A549 (cell line): ENCODE data around the gene TSPAN33.

Experiments
- CBX8 ChIP-seq: fragments of 200-600 bp; sonication (generic); IDR thresholded peaks from 2 replicates; pipeline ENCODE4 v1.6.1; 2016
- EP300 ChIP-seq, 2 experiments: fragments of >200 bp; sonication (Bioruptor Twin); formaldehyde crosslinking; IDR thresholded peaks; 2 replicates in 1 of 2; 3 replicates in 1 of 2; pipeline ENCODE4 v1.6.1; 2016 to 2017
- MYC ChIP-seq: IDR thresholded peaks from 2 replicates; pipeline ENCODE4 v1.6.1; 2012; ENCODE audit warnings: mild to moderate bottlenecking, inconsistent platforms, low read length, improper control_type of control experiment, borderline replicate concordance
- NR3C1 ChIP-seq: fragments of >200 bp; sonication (Bioruptor Twin); formaldehyde crosslinking; IDR thresholded peaks from 3 replicates; pipeline ENCODE4 v1.6.1; 2017
- TF ChIP-seq, protein P1 (sequence below): fragments of >200 bp; sonication (Bioruptor Twin); formaldehyde crosslinking; IDR thresholded peaks from 3 replicates; pipeline ENCODE4 v1.5.1; 2016
- TF ChIP-seq, protein P2 (sequence below): IDR thresholded peaks from 2 replicates; pipeline ENCODE4 v1.6.1; 2012

DNA sequence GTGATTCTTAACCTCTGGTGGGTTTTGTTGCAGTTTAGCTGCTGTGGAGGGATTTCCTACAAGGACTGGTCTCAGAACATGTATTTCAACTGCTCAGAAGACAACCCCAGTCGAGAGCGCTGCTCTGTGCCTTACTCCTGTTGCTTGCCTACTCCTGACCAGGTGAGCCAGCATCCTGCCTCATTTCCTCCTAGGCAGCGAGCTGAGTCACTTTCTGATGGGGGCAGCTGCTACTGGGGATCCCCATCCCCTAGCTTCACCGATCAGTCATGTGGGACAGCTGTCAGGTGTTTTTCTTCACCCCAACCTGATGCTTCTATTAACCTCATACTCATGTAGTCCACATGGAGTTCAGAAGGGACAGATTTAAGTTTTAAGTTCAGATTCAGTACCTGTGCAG lies 22.2 kb downstream of the TSPAN33 start:
- TF ChIP-seq NR3C1 (no peak), EP300 (IDR thresholded peaks at IDR 0.05) (no peak), CBX8 (no peak), MYC (no peak)
- TF ChIP-seq, protein P1, sequence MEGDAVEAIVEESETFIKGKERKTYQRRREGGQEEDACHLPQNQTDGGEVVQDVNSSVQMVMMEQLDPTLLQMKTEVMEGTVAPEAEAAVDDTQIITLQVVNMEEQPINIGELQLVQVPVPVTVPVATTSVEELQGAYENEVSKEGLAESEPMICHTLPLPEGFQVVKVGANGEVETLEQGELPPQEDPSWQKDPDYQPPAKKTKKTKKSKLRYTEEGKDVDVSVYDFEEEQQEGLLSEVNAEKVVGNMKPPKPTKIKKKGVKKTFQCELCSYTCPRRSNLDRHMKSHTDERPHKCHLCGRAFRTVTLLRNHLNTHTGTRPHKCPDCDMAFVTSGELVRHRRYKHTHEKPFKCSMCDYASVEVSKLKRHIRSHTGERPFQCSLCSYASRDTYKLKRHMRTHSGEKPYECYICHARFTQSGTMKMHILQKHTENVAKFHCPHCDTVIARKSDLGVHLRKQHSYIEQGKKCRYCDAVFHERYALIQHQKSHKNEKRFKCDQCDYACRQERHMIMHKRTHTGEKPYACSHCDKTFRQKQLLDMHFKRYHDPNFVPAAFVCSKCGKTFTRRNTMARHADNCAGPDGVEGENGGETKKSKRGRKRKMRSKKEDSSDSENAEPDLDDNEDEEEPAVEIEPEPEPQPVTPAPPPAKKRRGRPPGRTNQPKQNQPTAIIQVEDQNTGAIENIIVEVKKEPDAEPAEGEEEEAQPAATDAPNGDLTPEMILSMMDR: no peak
- TF ChIP-seq, protein P2, sequence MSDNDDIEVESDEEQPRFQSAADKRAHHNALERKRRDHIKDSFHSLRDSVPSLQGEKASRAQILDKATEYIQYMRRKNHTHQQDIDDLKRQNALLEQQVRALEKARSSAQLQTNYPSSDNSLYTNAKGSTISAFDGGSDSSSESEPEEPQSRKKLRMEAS: no peak
